Pancreas (tissue), 10 donors: Measurements from ENCODE around the gene NRXN2. TPM values are rescaled to one million over a fixed set of nuclear protein-coding genes. Genes with fewer than 3 reads are reported as not detected.

Experiments
- ATAC-seq, 4 donors: fragments of 200-7000 bp; cut with Tn5 transposase; one replicate each; pipeline versions ENCODE4 v1.8.0 to v1.9.1; 2020; ENCODE audit warnings: mild to moderate bottlenecking in 4 of 4, moderate library complexity in 4 of 4
- DNase-seq, 6 donors: peaks; one replicate each; pipeline ENCODE4 v3.0.0-alpha.2; 2020
- FAIRE-seq: peaks from 2 replicates; lab custom pipeline; 2012; peaks lifted over from hg19 to GRCh38; lab: Jason Lieb, UNC
- H3K27ac ChIP-seq, 4 donors: fragments of 200-600 bp; sonication (generic); 1 replicate in 3 of 4; 2 replicates in 1 of 4; pipeline versions ENCODE4 v1.5.0 to v1.8.0; 2020
- H3K27me3 ChIP-seq, 4 donors: fragments of 200-600 bp; one replicate each; pipeline ENCODE4 v1.8.0; 2021
- H3K36me3 ChIP-seq, 3 donors: fragments of 200-600 bp; sonication (generic) in 1 of 3; one replicate each; pipeline versions ENCODE4 v1.5.0 to v1.8.0; 2020 to 2021
- H3K4me1 ChIP-seq, 3 donors: fragments of 200-600 bp; one replicate each; pipeline ENCODE4 v1.8.0; 2021
- H3K4me3 ChIP-seq, 4 donors: fragments of 200-600 bp; sonication (generic) in 2 of 4; one replicate each; pipeline versions ENCODE4 v1.5.0 to v1.8.0; 2020 to 2021
- H3K9me3 ChIP-seq, 4 donors: fragments of 200-600 bp; one replicate each; pipeline ENCODE4 v1.8.0; 2021
- WGBS, 2 donors: extraction: QIAGEN DNeasy Blood & Tissue Kit; methylation state at CpG; one replicate each; pipeline ENCODE4 v1.1.7; 2013; 5-methylcytosine and 5-hydroxymethylcytosine counted together
- intact Hi-C, 3 donors: fragments of 100-400 bp; cut with DNase I; formaldehyde crosslinking; loops; one replicate each; pipeline versions ENCODE4 v1.11.1 to v1.14.2; 2022
- polyA plus RNA-seq, 2 donors: library from polyadenylated mRNA; stranded (reverse); fragments of 200-250 nt; gene quantifications; one replicate each; pipeline ENCODE4 v1.2.3, GENCODE V29; 2013
- total RNA-seq, 6 donors: library from RNA; stranded (reverse); fragmentation: NEBNext Ultra II Directional in 4 of 6; extraction: Animal tissue kit (Norgen Biotek cat#: 25700) in 4 of 6; gene quantifications; one replicate each; pipeline versions ENCODE4 v1.2.1 to v1.2.4, GENCODE V29; 2021 to 2023
- TF ChIP-seq, protein P1 (sequence below), 4 donors: fragments of 200-600 bp; sonication (generic) in 3 of 4; IDR thresholded peaks; one replicate each; pipeline versions ENCODE4 v1.5.0 to v1.8.0; 2021; ENCODE audit warnings: antibody characterized with exemption in 4 of 4
- donor health status: healthy with polysubstance abuse.
- donor health status: DM: no; HTN: no; CAD: no; lungs with moderate emphysema.
- donor health status: DM: no; HTN: no; CAD: no.
- donor health status: control.
- donor health status: control.
- donor health status: Bipolar disorder and iron deficiency.
- donor health status: DM: yes; HTN: yes; CAD: no.
- donor health status: DM: no; HTN: no; CAD: no.
- donor health status: DM: no; HTN: no; CAD: no.
- donor health status: DM: yes; HTN: yes; CAD: no.

The NRXN2 gene
- total and polyA plus RNA-seq, 8 donors: 0.69 to 10.8 (median 2.1) TPM

DNA sequence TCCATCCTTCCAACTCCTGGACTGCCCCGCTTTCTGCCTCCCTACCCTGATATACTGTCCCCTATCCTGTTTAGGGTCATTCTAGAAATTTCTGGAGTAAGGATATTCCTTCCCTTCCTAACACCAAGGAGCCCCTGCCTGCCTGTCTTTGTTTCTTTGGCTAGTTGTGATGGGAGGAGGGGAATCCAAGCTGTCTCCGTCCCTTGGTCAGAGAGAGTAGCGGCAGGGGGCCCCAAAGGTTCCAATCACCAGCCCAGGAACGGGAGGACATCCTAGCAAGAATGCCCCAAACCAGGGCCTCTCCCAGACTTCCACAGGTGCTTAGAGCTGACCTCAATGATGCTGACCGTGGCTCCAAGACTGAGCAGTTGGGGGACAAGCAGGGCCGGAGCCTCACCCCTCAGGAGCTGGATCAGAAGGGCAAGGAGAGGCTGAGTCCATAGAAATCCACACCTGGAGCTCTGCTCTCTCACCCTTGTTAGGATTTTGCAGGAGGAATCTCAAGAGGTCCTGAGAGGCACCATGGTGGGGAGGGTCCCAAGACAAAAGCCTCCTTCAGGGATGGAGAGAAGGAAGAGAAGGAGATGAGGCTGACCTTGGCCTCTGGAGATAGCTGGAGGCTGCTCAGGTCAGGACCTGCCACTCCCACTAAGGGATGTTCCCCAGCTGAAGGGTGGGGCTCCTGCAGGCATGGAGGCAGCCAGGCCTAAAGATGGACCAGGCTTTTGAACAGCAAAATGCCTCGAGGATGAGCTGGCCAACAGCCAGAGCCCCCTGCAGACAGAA lies 118.3 kb downstream of the NRXN2 start:
- no peaks in the 10 kb centered on the region for H3K36me3 ChIP-seq
- no peak overlapping the region for H3K4me3 ChIP-seq
- no peaks in the 10 kb centered on the region for H3K4me1 ChIP-seq
- no peak for ATAC-seq
- peak in 1 of 6 donors; percentile 28 for DNase-seq
- FAIRE-seq: no peak
- no peak overlapping the region for H3K27ac ChIP-seq
- 70 to 74% methylated on average over 7 of the region's 7 CpGs for WGBS, 2 donors
- H3K27me3 ChIP-seq: no peaks in the 10 kb centered on the region
- no peaks in the 10 kb centered on the region for H3K9me3 ChIP-seq
- intact Hi-C loops: no loop called here
- TF ChIP-seq, protein P1, sequence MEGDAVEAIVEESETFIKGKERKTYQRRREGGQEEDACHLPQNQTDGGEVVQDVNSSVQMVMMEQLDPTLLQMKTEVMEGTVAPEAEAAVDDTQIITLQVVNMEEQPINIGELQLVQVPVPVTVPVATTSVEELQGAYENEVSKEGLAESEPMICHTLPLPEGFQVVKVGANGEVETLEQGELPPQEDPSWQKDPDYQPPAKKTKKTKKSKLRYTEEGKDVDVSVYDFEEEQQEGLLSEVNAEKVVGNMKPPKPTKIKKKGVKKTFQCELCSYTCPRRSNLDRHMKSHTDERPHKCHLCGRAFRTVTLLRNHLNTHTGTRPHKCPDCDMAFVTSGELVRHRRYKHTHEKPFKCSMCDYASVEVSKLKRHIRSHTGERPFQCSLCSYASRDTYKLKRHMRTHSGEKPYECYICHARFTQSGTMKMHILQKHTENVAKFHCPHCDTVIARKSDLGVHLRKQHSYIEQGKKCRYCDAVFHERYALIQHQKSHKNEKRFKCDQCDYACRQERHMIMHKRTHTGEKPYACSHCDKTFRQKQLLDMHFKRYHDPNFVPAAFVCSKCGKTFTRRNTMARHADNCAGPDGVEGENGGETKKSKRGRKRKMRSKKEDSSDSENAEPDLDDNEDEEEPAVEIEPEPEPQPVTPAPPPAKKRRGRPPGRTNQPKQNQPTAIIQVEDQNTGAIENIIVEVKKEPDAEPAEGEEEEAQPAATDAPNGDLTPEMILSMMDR (IDR thresholded peaks at IDR 0.05): no peak

DNA sequence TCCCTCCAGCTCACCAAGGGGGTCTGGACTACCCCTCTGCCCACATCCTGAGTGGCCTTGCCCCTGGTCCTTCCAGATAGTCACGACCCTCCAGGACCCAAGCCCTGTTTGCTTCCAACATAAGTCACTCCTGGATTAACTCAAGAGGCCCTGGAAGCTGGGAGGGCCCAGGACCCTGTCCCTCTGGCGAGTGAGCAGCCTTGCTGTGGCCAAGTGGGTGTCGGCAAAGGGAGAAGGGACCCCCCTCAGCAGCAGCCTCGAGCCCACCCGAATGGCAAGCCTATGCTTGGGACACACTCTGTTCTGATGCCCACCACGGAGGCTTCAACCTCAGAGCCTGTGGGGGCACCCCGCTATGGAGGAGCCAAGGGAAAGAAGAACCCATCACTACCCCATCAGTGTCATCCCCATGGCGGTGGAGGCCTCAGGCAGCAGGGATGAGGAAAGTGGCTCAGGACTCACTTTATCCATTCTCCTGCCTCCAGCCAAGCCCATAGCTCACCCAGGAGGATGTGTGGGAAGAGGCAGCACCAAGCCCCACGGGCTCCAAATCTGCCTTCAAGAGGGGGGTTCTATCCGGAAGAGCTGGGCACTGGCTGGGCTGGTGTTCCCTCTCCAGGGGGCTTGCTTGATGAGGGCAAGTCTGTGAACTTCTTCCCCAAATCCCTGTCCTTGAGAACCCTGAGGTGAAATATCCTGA lies 119.4 kb downstream of the NRXN2 start:
- DNase-seq (peak in 1 of 6 donors; percentile 47), FAIRE-seq (no peak), ATAC-seq (no peak)
- Histone ChIP-seq H3K4me1 (no peaks in the 10 kb centered on the region), H3K9me3 (no peaks in the 10 kb centered on the region), H3K36me3 (no peaks in the 10 kb centered on the region), H3K4me3 (no peak overlapping the region), H3K27me3 (no peaks in the 10 kb centered on the region), H3K27ac (no peak overlapping the region)
- 73 to 76% methylated on average over 10 of the region's 10 CpGs for WGBS, 2 donors
- intact Hi-C loops: no loop called here
- TF ChIP-seq, protein P1 (IDR thresholded peaks at IDR 0.05): no peak

DNA sequence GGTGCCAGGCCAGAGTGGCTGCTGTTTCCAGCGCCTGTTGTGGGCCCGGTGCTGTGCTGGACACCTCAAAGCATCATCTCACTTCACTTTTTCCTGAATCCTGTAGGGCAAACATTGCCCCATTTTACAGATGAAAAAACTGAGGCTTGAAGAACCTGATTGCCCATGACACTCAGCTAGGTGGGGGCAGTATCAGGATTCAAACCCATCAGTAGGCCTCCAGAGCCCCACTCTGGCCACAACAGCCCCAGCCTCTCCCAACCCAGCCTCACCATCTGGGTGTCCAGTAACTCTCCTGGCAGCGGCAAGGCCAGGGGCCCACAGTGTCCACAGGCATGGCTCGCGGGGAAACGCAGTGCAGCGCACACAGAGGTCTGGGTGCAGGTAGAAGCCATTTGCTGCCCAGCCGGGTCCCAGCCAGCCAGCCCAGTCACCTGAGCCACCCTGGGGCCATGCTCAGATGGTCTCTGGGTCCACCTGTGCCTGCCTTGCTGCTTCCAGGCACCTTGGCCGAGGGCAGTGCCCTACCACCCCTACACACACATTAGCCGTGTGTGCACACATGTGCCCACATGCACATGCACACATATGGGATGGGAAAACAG lies 120.4 kb downstream of the NRXN2 start:
- intact Hi-C loops: no loop called here
- DNase-seq: peak in 1 of 6 donors; percentile 61
- Histone ChIP-seq H3K4me1 (no peaks in the 10 kb centered on the region), H3K36me3 (no peaks in the 10 kb centered on the region), H3K27me3 (no peaks in the 10 kb centered on the region), H3K27ac (no peak overlapping the region), H3K4me3 (no peak overlapping the region), H3K9me3 (no peaks in the 10 kb centered on the region)
- TF ChIP-seq, protein P1 (IDR thresholded peaks at IDR 0.05): no peak
- no peak for FAIRE-seq
- 92 to 93% methylated on average over 10 of the region's 10 CpGs for WGBS, 2 donors
- no peak for ATAC-seq

DNA sequence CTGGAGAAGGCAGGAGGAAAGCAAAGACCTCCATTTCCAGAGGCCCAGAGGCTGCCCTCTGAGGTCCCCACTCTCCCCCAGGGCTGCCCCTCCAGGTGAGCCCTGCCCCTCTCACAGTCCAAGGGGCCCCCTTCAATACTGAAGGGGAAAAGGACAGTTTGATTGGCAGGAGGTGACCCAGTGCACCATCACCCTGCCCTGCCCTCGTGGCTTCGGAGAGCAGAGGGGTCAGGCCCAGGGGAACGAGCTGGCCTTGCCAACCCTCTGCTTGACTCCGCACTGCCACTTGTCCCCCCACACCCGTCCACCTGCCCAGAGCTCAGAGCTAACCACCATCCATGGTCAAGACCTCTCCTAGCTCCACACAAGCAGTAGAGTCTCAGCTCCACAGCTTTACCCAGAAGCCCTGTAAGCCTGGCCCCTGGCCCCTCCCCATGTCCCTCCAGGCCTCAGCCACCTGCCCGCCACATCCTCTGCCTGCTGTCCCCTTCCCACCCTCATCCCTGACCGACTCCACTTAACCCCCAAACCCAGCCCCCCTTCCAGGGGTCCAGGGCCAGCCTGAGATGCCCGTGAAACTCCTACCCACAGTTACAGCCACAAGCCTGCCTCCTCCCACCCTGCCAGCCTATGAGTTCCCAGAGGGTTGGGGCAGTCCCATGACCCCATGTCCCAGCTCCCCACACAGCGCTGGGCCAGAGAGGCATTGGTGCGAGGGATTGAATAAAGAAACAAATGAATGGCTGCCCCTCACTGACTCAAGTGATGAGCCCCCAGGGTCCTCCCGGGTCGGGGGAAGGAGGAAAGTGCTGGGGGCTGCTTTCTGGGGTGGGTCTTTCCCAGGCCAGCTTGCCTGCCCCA lies 121.2 kb downstream of the NRXN2 start:
- TF ChIP-seq, protein P1 (IDR thresholded peaks at IDR 0.05): no peak
- Histone ChIP-seq H3K36me3 (no peaks in the 10 kb centered on the region), H3K27ac (no peak overlapping the region), H3K4me3 (no peak overlapping the region), H3K27me3 (no peaks in the 10 kb centered on the region), H3K9me3 (no peaks in the 10 kb centered on the region), H3K4me1 (no peaks in the 10 kb centered on the region)
- peak in 1 of 6 donors; percentile 29 for DNase-seq
- no peak for ATAC-seq
- no peak for FAIRE-seq
- intact Hi-C loops: no loop called here
- 76 to 79% methylated on average over 12 of the region's 12 CpGs for WGBS, 2 donors
